Measurements from ENCODE around the gene CENPE.

CENPE gene

GRCh38 chr4:103126126-103126525 lies 72.0 kb downstream of the CENPE start:
- DNase-seq (ENCODE audit: low read depth in 2 of 2) = no peak

GRCh38 chr4:103123114-103123513 lies 75.0 kb downstream of the CENPE start:
- DNase-seq (ENCODE audit: low read depth in 2 of 2) = no peak

- DNase-seq (ENCODE audit: low read depth in 2 of 2) = no peak
Observed at GRCh38 chr4:103118166-103118565, 80.0 kb downstream of the CENPE start.

DNA sequence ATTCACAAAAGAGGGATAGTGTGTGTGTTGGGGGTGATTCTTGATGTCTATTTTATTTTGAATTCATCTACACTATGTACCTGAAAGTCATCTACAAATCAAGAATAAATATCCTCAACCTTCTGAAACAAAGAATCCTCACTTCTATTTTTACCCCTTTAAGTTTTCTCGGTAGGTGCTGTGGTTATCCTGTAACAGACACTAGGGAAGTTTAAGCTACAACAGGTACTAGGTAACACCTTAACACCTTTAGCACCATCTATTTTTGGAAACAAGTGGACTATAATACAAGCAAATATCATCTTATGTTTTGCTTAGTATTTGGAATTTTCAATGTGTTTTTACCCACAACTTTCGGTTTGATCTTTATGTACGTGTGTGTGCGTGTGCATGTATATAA lies 86.5 kb downstream of the CENPE start:
- DNase-seq (ENCODE audit: low read depth in 2 of 2) = no peak

GRCh38 chr4:103108542-103108941 lies 89.6 kb downstream of the CENPE start:
- no peak for DNase-seq (ENCODE audit: low read depth in 2 of 2)

GRCh38 chr4:103105558-103106356 lies 92.4 kb downstream of the CENPE start:
- DNase-seq (ENCODE audit: low read depth in 2 of 2) = no peak

- DNase-seq (ENCODE audit: low read depth in 2 of 2) = no peak
Observed at GRCh38 chr4:103104886-103105285, 93.3 kb downstream of the CENPE start.

- DNase-seq (ENCODE audit: low read depth in 2 of 2) = no peak
Observed at GRCh38 chr4:103100691-103101090, 97.5 kb downstream of the CENPE start.

- peak; percentile 6 to 19 for DNase-seq (ENCODE audit: low read depth in 2 of 2)
Observed at GRCh38 chr4:103099691-103100392, 98.3 kb downstream of the CENPE start, which contains the start of gene BDH2. Gene BDH2, minus strand, starts transcription at chr4:103099834. Its CDS starts 3,580 bp downstream, at chr4:103096254.

- DNase-seq (ENCODE audit: low read depth in 2 of 2) = no peak
Observed at GRCh38 chr4:103098756-103099440, 99.2 kb downstream of the CENPE start.

GRCh38 chr4:103098341-103098740 lies 99.8 kb downstream of the CENPE start:
- DNase-seq (ENCODE audit: low read depth in 2 of 2) = no peak

GRCh38 chr4:103097112-103097511 lies 101.0 kb downstream of the CENPE start:
- DNase-seq (ENCODE audit: low read depth in 2 of 2) = no peak

GRCh38 chr4:103095080-103095479 lies 103.1 kb downstream of the CENPE start:
- DNase-seq (ENCODE audit: low read depth in 2 of 2) = no peak

DNA sequence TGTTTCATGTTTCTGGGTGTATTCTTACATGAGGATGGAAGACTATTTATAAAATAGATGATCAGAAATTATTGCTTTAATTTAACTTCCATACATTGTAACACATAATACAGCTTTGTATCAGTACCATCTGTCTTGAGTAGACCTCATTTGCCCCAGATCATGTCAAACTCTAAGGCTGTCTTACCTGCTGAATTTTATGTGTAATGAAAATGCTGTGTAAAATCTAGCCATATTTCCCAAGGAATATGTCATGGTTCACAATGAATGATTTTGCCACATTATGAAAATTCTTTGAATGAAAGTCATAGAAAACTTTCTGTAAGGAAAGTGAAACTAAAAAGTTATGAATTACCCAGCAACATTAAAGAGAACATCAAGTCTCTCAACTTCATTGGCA lies 105.9 kb downstream of the CENPE start:
- DNase-seq (ENCODE audit: low read depth in 2 of 2) = no peak

DNA sequence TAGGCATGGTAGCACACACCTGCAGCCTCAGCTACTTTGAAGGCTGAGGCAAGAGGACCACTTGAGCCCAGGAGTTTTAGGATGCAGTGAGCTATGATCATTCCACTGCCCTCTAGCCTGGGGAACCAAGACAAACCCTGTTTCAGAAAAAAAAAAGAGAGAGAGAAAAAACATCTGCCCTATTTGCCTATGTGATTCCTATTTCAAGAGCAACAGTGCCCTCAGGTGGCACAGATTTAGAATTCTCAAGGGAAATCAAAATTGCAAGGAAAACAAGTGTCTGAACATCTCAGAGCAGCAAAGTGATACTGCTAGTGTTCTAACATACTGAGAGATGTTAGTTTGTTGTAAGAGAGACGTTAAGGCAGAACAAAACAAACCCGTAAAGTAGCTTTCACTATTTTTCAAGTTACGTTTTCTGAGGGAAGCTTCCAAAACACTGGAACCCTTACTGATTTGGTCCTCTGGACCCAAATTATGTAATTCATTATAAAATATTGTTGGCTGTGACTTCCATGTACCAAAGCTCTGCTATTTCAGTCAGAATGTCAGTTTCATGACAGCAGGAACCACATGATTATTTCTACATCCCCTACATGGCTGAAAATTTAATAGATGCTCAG lies 106.4 kb downstream of the CENPE start:
- peak in 1 of 2 donors; percentile 7 for DNase-seq (ENCODE audit: low read depth in 2 of 2)

GRCh38 chr4:103089481-103089880 lies 108.7 kb downstream of the CENPE start:
- DNase-seq (ENCODE audit: low read depth in 2 of 2) = no peak

DNA sequence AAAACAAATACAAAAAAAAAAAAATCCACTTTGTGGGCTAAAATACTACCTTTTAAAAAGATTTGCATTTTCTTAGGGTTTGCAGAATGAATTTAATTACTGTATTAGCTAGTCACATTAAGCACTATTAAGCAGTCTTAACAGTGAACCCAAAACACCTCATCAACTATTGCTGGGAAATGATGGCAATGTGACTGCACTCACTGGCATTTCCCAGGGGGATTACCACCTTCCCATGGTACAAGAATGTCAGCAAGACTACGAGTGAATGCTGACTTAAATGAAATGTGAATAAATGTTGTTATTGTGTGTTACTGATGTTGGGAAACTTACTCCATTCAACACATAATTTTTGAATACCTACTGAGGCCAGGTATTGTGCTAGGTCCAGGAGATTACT lies 111.6 kb downstream of the CENPE start:
- no peak for DNase-seq (ENCODE audit: low read depth in 2 of 2)

DNA sequence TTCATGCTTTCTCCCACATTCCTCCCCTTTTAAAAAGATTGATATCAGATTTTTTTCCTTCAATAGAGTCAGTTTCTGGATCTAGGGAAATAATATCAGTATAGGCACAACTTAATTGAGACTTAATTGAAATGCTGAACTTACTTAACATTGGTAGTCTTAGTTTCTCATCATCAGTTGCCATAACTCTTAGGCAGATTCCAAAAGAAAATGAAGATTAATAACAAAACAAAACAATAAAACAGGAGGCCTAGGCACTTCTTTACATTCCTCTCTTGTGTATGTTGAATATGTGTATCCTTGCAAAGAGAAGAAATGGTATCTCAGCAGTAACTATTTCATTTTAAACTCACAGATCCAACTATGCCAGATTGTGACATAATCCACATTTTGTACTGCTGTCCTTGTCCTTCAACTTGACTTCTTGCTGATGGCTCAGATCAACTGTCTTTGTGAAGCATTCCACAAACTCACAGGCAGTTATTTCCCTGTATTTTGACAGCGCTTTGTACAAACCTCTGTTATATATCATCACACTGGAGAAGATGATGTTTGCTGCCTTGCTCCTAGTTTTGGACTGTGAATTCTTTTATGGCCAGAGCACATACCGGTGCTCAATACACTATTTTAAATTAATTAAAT lies 112.5 kb downstream of the CENPE start:
- no peak for DNase-seq (ENCODE audit: low read depth in 2 of 2)

DNA sequence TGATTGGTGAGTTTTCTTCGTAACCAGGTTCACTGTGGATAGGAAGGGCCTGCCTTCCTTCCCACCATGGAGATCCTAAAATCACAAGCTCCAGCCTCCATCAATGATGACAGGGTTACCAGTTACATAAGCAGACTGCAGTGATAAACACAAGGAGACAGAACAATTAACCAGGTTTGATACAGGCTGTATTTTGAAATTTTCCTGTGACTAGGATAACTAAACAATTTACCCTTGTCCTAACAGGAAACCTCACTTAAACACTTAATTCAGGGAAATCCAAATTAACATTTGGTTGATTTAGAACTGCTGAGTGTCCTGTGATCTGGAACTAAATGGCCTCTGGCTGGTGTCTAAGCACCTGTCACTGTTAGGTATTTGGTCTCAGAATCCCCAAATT lies 118.5 kb downstream of the CENPE start:
- DNase-seq (ENCODE audit: low read depth in 2 of 2) = no peak

GRCh38 chr4:103076747-103077347 lies 121.3 kb downstream of the CENPE start, which contains the start of gene SLC9B2:
Gene SLC9B2, minus strand, starts transcription at chr4:103076761. Its CDS starts 9,211 bp downstream, at chr4:103067550.
- DNase-seq (ENCODE audit: low read depth in 2 of 2) = no peak
